ENCODE results near the gene LATS2.

LATS2 gene

GRCh38 chr13:21020176-21020575, 41.2 kb downstream of the LATS2 start:
- DNase-seq (ENCODE audit: low read depth in 2 of 2, low spot score in 1 of 2) = no peak

- DNase-seq (ENCODE audit: low read depth in 2 of 2, low spot score in 1 of 2) = no peak
Measured at GRCh38 chr13:21018220-21018619, 43.2 kb downstream of the LATS2 start.

DNA sequence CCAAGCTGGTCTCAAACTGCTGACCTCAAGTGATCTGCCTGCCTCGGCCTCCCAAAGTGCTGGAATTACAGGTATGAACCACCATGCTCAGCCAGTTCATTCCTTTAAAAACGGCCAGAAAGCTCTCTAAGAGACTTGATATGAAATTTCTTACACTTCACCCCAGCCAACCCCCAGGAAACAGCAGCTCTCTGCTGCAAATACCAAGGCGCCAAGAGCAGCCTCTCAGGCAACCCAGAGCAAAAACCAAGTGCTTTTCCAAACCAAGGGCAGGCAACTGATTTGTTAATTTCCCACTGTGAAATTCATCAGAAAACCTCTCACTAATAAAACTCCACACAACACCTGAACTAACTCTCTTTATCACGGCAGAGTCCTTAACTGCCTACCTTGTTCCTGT, 44.9 kb downstream of the LATS2 start:
- no peak for DNase-seq (ENCODE audit: low read depth in 2 of 2, low spot score in 1 of 2)

DNA sequence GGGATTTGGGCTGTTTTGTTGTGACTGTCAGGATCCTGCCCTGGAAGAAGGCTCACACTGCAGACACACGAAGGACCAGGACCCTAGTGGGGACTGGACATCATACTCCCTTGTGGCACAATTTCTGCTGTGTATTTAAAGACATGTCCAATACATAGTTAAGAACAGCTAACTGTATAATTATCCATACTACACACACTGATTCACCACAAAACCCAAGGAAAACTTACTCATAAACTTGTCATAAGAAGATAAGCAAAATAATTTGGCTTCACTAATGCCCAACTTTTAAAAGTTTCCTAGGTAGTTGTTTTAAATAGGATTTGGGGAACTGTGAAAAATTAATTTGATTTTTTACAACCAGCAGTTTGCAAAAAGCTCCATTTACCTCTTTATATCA, 46.1 kb downstream of the LATS2 start:
- DNase-seq (ENCODE audit: low read depth in 2 of 2, low spot score in 1 of 2) = no peak

- DNase-seq (ENCODE audit: low read depth in 2 of 2, low spot score in 1 of 2) = no peak
Measured at GRCh38 chr13:21014502-21015170, 46.8 kb downstream of the LATS2 start.

- no peak for DNase-seq (ENCODE audit: low read depth in 2 of 2, low spot score in 1 of 2)
Measured at GRCh38 chr13:21014139-21014501, 47.3 kb downstream of the LATS2 start.

DNA sequence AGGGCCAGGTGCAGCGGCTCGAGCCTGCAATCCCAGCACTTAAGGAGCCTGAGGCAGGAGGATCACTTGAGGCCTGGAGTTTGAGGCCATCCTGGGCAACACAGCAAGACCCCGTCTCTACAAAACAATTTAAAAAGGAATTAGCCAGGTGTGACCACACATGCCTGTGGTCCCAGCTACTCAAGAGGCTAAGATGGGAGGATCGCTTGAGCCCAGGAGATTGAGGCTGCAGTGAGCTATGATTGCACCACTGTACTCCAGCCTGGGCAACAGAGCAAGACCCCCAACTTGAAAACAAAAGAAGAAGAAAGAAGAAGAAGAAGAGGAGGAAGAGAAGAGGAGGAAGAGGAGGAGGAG, 47.7 kb downstream of the LATS2 start:
- DNase-seq (ENCODE audit: low read depth in 2 of 2, low spot score in 1 of 2) = no peak

DNA sequence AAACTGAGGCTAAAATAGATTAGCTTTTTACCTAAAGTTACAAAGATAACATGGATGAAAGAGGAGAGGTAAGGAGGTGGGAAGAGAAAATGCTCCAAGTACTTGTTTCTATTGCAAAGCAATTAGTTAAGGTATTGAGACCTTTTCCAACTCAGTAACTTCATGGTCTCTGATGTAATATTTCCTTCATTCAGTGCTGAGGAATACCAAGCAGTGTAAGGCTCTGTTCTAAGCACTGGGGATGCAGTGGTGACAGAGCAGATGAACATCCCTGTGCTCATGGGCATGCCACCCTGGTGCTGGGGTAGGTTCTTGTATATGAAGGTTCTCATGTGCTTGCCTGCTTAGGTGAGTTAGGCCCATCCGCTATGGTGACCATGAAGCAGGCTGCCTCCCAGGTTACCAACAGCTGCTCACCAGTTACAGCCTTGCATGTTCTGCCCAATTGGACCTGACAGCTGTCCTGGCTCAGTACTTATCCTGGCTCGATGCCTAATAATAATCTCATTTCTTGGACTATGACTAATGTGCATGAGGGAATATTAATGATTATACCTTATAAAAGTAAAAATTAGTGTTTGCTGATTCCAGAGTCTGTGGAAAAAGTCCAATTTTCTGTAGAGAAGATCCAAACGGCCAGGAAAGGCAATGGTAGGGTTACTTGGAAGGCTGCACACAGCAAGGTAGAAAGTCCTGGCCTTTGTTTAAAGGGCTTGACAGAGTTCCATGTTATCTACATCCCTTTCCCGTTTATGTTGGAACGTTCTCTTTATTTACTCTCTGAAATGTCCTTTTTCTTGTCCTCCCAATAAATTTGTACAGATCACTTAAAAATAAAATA, 48.3 kb downstream of the LATS2 start:
- DNase-seq (ENCODE audit: low read depth in 2 of 2, low spot score in 1 of 2) = no peak

- DNase-seq (ENCODE audit: low read depth in 2 of 2, low spot score in 1 of 2) = no peak
Measured at GRCh38 chr13:21012211-21012610, 49.2 kb downstream of the LATS2 start.

- DNase-seq (ENCODE audit: low read depth in 2 of 2, low spot score in 1 of 2) = no peak
Measured at GRCh38 chr13:21011378-21011777, 50.0 kb downstream of the LATS2 start.

GRCh38 chr13:21010621-21011020, 50.8 kb downstream of the LATS2 start:
- no peak for DNase-seq (ENCODE audit: low read depth in 2 of 2, low spot score in 1 of 2)

GRCh38 chr13:21009036-21009435, 52.4 kb downstream of the LATS2 start:
- no peak for DNase-seq (ENCODE audit: low read depth in 2 of 2, low spot score in 1 of 2)

- no peak for DNase-seq (ENCODE audit: low read depth in 2 of 2, low spot score in 1 of 2)
Measured at GRCh38 chr13:21008026-21008425, 53.4 kb downstream of the LATS2 start.

DNA sequence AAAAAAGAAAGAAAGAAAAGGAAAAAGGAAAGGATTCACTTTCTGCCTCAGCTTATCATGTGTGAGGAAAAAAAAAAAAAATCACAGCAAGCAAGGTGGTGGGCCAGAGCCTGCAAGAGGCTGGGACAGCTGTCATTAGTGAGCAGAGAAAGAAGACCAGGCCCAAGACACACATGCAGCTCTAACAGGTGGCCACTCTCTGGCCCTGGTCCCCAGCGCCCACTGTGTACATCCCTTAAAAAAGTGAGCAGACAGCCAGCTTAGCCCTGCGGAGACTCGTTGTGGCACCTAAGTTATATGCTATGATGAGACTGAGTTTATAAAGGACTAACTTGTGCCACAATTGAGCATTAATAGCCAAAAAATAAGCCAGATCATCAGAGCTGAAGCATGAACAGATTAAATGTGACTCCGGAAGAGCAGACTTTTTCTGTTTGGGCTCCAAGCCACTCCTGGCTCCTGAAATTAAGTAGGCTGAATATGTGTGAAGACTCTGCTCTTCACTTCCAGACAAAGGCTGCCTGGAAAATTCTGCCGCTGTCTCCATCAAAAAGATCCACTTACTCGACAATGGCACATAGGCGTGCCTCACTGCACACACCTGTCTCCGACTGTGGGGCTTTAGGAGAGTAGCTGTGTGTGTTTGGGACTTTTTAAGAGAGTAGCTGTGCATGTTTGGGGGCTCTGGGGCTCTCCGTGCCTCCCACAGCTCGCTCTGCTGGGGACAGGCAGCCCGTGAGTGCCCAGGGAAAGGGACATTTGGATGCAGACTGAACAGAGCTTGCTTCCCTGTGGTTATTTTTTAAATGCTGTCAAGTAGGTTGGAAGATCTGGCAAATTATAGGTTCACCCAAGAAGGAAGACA, 55.0 kb downstream of the LATS2 start:
- no peak for DNase-seq (ENCODE audit: low read depth in 2 of 2, low spot score in 1 of 2)

DNA sequence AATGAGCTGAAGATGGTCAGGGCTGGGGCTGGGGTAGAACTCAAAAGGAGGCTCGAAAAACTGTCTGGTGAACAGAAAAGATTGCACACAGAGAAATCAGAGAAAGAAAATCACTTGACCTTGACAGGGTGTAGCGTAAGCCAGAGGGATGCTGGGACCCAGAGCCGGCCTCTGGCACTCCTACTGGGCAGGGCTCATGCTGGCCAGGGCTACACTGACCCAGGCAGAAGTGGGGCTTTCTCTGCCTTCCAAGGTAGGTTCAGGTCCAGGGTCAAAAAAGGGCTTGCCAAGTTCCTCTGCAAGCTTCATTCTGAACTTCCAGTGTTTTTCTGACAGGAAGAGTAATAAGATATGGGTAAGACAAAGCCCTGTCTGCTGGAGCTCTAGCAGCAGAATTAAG, 56.2 kb downstream of the LATS2 start:
- no peak for DNase-seq (ENCODE audit: low read depth in 2 of 2, low spot score in 1 of 2)

GRCh38 chr13:21001471-21001870, 59.9 kb downstream of the LATS2 start:
- no peak for DNase-seq (ENCODE audit: low read depth in 2 of 2, low spot score in 1 of 2)

DNA sequence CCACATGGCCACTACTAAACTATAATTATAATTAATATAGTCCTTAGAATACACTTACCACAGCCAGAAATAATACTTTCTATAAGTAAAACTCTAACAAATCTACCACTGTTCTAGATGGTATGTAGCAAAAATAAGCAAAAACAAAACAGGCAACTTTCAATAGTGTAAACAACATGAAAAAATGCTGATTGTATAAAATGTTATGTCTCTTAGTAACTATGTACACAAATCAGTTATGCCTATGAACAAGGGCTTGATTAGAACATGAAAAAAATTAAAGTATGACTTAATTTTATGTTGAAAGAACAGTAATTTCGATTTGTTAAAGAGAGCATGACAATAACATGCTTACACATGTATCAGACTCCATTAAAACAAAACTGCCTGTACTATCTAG, 60.7 kb downstream of the LATS2 start:
- DNase-seq (ENCODE audit: low read depth in 2 of 2, low spot score in 1 of 2) = no peak

- DNase-seq (ENCODE audit: low read depth in 2 of 2, low spot score in 1 of 2) = no peak
Measured at GRCh38 chr13:20998649-20999415, 62.6 kb downstream of the LATS2 start.

GRCh38 chr13:20997301-20998161, 63.9 kb downstream of the LATS2 start:
- no peak for DNase-seq (ENCODE audit: low read depth in 2 of 2, low spot score in 1 of 2)

DNA sequence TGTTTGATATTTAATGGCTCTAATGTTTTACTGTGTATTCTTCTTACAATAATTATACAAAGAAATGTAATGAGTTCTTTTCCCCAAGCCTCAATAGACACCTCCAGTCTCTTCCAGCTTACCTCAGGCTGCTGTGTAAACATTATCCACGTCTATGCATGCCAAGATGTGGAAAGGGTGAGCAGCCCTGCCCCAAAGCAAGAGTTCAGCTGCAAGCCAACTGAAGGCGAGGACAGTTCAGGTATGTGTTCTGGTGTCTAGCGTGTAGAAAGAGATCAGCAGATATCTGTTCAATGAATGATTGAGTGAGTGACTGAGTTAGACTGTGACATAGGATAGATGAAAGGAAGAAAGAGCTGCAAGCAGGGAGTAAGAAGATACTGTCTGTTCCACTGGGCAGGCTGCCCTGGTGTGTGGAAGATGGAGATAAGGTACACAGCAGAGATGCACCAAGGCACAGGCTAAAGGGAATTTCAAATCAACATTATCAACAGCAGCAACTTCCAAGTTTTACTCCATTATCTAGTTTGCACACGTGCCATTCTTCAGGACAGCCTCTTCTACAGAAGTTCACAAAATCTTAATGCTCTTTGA, 66.0 kb downstream of the LATS2 start:
- no peak for DNase-seq (ENCODE audit: low read depth in 2 of 2, low spot score in 1 of 2)
